Right hindlimb (tissue), 1 donor: ENCODE measurements around the gene PEX3.
"Not testable (repeated sequence)": the region's sequence is repeated elsewhere in the genome, so short reads cannot be mapped to it uniquely, and the experiment has no call there.

Experiments
- DNase-seq: peaks from one replicate; pipeline ENCODE4 v3.0.0-alpha.2; 2018

PEX3 gene

GRCh38 chr6:143450453-143451371 is at the start of gene PEX3, which contains the start of gene ADAT2:
TSS of gene PEX3 (plus strand) at chr6:143450805. CDS start at chr6:143451043, 238 bp downstream.
TSS of gene ADAT2 (minus strand) at chr6:143450695. CDS start at chr6:143450658, 37 bp downstream.
- peak; percentile 94 for DNase-seq

GRCh38 chr6:143401068-143401446 is 49.5 kb upstream of the PEX3 start:
- DNase-seq: no peak

- DNase-seq: no peak
Measured at GRCh38 chr6:143401636-143402370, 48.8 kb upstream of the PEX3 start.

- DNase-seq: no peak
Measured at GRCh38 chr6:143402721-143403336, 47.8 kb upstream of the PEX3 start.

- DNase-seq: no peak
Measured at GRCh38 chr6:143405373-143406154, 45.0 kb upstream of the PEX3 start.

GRCh38 chr6:143406673-143407072 is 43.9 kb upstream of the PEX3 start:
- no peak for DNase-seq

- no peak for DNase-seq
Measured at GRCh38 chr6:143408151-143408786, 42.3 kb upstream of the PEX3 start.

GRCh38 chr6:143408787-143409162 is 41.8 kb upstream of the PEX3 start:
- no peak for DNase-seq

GRCh38 chr6:143410859-143411270 is 39.7 kb upstream of the PEX3 start:
- no peak for DNase-seq

- no peak for DNase-seq
Measured at GRCh38 chr6:143414769-143415168, 35.8 kb upstream of the PEX3 start.

- no peak for DNase-seq
Measured at GRCh38 chr6:143419526-143419925, 31.1 kb upstream of the PEX3 start.

GRCh38 chr6:143426026-143426425 is 24.6 kb upstream of the PEX3 start:
- DNase-seq: no peak

- DNase-seq: peak; percentile 87
Measured at GRCh38 chr6:143427109-143427817, 23.3 kb upstream of the PEX3 start.

GRCh38 chr6:143429970-143430369 is 20.6 kb upstream of the PEX3 start:
- DNase-seq: no peak

GRCh38 chr6:143431226-143431625 is 19.4 kb upstream of the PEX3 start:
- DNase-seq: no peak

GRCh38 chr6:143432588-143432987 is 18.0 kb upstream of the PEX3 start:
- no peak for DNase-seq

- DNase-seq: no peak
Measured at GRCh38 chr6:143441010-143441409, 9.6 kb upstream of the PEX3 start.

- DNase-seq: no peak
Measured at GRCh38 chr6:143441680-143442545, 8.7 kb upstream of the PEX3 start.

- DNase-seq: no peak
Measured at GRCh38 chr6:143443096-143443495, 7.5 kb upstream of the PEX3 start.

GRCh38 chr6:143447865-143448264 is 2.7 kb upstream of the PEX3 start:
- DNase-seq: not testable (repeated sequence)
